Hepatocyte (in vitro differentiated cells): ENCODE data around the gene FAM50A.
"Not testable (repeated sequence)": the region's sequence is repeated elsewhere in the genome, so short reads cannot be mapped to it uniquely, and the experiment has no call there.

Experiments
- CTCF ChIP-seq: fragments of 200-600 bp; sonication (generic); IDR thresholded peaks from 2 replicates; pipeline ENCODE4 v1.5.1; 2016; ENCODE audit warnings: antibody characterized with exemption, mild to moderate bottlenecking; ENCODE audit not compliant: poor library complexity
- EZH2 ChIP-seq: fragments of 200-600 bp; sonication (generic); IDR thresholded peaks from 2 replicates; pipeline ENCODE4 v1.6.1; 2016; ENCODE audit warnings: antibody characterized with exemption, mild to moderate bottlenecking, borderline replicate concordance

DNA sequence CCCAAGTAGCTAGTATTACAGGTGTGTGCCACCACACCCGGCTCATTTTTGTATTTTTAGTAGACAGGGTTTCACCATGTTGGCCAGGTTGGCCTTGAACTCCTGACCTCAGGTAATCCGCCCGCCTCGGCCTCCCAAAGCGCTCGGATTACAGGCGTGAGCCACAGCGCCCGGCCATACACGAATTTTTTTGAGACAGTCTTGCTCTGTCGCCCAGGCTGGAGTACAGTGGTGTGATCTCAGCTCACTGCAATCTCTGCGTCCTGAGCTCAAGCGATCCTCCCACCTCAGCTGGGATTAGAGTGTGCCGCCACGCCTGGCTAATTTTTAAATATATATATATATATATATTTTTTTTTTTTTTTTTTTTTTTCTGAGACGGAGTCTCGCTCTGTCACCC is 47.6 kb upstream of the FAM50A start:
- not testable (repeated sequence) for TF ChIP-seq CTCF, EZH2
